Measurements from ENCODE around the gene SLC22A23.

The SLC22A23 gene

GRCh38 chr6:3368685-3369084, 88.2 kb downstream of the SLC22A23 start:
- DNase-seq: no peak

GRCh38 chr6:3367630-3368029, 89.2 kb downstream of the SLC22A23 start:
- no peak for DNase-seq

DNA sequence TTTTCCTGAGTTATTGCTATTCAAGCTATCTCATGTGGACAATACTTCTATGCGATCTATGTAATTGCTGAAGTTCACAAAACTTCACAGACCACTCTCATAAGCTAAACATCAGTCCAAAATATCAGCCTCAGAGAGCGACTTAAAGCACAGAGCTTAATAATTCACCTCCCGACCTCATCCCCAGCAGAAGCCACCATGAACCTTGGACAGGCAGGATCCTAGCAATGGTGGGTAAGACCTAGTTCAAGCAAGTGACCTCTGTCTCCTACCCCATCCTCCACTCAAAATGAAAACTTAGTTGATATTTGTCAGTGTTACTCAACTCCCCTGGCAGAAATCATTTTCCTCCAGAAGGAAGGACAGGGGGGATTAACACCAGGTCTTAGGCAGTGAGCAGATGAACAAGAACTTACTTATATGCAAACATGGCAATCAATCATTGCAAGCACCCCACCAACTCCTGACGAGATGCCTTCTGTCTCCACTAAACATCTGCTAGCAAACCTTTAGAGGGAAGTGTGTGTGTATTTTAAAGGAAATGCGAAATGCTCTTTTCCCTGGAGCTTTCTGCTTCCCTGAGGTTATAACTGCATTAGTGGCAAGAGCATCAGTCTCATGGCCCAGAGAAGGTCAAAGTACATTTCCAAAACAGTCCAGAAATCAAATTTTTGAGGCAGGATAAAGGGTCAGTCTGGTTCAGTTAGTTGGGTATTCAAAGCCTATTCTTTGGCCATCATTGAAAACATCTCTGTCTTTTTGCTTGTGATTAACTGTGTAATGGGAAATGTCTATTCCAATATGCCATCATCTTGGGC, 90.0 kb downstream of the SLC22A23 start:
- DNase-seq: no peak

GRCh38 chr6:3364391-3364790, 92.5 kb downstream of the SLC22A23 start:
- DNase-seq: no peak

DNA sequence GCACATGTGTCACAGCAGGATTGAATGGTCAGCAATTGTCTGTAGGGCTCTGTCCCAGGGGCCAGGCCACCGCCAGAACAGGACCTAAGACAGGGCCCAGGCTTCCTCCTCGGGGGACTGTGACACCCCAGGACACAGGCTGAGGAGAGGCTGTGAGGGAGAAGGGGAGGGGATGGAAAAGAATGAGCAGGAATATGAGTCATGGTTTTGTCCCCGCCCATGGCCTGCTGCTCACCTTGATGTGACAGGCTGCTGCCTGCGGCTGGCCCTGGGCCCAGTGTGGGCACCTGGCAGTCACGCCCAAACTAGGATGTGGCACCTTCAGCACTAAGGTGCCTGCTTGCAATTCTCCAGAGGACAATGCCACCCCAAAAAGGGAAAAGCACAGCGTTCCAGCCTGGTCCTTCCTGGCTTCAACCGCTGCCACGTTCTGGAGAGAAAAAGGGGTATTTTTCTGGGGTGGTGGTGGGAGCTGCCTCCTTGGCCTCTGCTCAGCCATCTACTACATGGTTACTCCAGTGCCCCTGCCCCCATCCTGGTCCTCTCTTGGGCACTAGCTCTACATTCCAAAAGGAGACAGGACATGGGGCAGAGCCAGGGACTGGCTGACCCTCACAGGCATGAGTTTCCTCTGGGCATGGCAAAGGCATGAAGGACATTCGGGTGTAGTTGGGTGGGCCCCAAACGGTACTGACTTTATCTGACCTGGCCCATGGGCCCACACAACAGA, 93.4 kb downstream of the SLC22A23 start:
- DNase-seq: no peak

DNA sequence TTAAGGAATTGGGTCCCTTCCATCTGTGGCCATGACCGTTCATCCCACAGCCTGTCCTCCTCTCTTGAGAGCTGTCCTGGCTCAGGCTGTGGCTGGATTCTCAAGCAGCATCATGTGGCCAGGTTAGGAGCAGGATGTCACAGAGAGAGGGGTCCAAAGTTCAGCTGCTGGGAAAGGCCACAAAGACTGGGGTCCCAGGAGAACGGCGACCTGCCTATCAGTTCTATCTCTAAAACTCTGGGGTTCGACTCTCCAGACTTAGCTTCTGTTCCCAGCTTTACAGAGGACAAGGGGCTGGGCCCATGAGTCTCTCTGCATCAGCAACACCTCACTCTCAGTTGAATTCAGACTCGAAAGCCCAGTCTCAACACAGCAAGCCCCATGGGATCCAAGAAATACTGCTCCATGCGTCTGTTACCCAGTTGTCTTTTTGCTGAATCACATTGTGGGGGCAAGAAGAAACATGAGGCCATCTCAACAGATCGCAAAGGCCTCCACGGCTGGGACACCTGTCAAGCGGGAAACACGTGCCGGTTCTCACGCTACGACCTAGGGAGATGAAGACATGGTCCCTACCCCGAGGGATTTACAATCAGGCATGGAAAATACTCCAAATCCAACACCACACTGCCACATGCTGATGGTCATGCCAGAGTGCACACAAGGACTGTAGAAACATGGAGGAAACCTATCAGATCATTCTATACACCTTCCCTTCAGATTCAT, 95.4 kb downstream of the SLC22A23 start:
- DNase-seq: no peak

- DNase-seq: no peak
Measured at GRCh38 chr6:3360727-3361045, 96.2 kb downstream of the SLC22A23 start.

DNA sequence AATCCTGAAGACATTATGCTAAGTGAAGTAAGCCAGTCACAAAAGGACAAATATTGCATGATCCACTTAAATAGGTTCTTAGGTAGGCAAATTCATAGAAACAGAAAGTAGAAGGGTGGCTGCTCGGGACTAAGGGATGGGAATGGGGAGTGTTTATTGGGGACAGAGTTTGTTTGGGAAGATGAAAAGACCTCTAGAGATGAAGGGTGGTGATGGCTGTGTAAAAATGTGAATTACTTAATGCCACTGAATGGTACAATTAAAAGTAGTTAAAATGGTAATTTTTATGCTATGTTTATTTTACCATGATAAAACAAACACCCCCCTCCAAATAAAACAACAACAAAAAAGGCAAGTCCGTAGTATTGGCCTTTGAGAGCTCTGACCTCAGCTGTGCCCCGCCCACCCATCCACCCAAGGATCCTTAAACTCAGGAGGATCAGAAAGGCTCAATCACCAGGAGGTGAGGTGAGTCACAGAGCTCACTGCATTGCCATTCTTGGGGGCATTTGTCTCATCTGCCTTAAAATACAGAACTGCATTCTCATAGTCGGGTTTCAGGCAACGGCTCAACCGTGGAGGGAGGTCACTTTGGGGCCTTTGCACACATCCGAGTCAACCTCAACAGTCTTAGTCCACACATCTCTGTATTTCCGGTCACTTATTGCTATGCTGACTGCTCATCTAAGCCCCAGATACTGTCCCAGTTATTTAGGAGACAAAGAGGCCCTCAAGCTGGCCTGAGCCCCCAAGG, 96.7 kb downstream of the SLC22A23 start:
- no peak for DNase-seq

DNA sequence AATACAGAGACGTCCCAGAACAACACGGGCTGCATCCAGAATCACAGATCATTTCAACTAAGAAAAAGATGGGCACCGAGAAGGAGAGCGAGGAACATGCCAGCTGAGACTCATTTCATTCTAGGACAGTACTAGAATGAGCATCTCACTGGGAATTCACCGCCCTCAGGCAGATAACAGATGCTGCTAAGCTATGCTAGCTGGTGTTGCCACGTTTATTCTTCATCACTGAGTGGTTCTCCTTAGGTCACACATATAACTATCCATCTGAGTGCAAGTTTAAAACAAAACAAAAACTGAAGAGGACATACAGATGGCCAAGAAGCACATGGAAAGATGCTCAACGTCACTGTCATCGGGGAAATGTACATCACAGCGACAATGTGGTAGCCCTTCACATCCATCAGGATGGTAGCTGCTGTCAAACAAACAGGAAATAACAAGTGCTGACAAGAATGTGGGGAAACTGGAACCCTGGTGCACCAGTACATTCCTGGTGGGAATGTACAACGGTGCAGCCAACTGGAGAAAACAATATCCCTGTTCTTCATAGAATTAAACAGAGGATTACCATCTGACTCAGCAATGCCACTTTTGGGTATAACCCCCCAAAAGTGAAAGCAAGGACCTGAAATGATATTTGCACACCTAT, 97.6 kb downstream of the SLC22A23 start:
- DNase-seq: no peak

DNA sequence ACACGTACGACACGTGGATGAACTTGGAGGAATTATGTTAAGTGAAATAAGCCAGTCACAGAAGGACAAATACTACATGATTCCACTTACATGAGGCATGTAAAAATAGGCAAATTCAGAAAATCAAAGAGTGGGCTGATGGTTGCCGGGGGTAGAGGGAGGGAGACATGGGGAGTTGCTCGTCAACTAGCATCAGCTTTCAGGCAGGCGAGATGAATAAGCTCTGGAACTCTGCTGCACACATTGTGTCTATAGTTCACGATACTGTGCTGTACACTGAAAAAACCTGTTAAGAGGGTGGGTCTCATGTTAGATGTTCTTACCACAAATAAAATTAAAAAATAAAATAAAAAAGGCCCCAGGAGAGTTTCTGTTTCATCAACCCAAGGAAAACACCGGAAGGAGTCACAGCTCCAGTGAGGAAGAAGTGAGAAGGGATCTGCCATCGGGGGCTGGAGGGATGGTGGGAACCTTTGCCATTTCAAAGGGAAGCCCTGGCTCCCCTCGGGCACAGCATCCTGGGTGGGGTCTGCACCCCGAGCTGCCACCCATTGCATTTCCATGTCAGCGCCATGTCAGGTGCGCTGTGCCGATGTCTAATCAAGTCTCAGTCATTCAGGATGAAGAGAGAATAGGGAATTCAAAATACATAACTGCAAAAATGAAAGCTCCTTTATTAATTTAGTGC, 98.3 kb downstream of the SLC22A23 start:
- DNase-seq: no peak

GRCh38 chr6:3357678-3358077, 99.2 kb downstream of the SLC22A23 start:
- no peak for DNase-seq

DNA sequence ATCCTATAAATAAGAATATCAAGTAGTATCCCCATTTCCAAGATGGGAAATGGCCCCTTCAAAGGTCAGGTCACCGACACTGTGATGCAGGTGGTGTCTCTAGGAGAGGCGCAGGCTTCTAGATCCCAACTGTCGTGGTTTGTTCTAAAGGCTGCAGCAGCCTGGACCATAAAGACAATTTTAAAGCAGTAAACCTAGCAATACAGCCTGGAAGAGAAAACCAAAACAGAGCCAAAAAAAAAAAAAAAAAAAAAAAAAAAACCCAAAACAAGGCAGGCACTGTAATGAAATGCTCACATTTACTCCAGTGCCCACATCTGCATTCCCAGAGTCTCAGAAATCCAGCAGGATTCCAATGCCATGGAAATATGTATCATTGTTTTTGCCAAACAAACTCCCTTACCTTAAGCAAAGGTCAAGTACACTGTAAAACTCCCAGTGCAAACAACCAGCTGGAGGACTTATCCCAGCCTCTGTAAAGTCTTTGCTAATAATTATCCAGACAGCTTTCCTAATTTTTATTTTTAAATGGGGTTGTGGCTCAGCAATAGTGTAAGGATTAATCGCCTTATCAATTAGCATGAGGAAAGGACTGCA, 99.9 kb downstream of the SLC22A23 start:
- DNase-seq: no peak

GRCh38 chr6:3356056-3356823, 100.6 kb downstream of the SLC22A23 start:
- no peak for DNase-seq

DNA sequence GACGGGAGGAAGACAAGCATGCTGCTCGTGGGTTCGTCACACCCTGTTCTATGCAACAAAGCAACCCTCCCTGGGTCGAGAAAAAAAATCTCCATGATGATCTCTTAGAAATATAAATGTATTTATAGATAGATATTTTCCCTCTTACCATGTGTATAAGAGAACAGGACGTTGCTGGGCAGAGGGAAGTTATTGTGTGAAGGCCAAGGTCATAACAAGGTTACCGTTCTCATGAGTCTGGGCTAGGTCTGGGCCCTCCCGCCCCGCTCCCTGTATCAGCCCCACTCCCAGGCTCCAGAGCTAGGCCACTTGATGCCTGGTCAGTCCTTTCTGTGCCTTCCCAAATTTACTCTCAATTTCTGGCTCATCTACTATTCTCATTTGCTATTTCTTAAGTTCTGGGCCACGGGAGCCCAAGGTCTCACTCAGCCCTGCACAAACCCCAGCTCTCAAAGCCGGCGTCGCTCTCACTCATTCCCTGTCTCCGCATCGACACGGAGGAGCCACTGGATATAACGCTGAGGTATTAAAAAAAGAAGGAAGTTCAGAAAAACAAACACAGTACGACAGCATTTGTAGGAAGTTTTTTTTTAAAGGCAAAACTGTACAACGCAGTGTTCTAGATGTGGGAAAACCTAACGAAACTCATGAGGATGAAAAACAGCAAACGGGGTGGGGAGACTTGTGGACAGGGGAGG, 101.3 kb downstream of the SLC22A23 start:
- DNase-seq: no peak

DNA sequence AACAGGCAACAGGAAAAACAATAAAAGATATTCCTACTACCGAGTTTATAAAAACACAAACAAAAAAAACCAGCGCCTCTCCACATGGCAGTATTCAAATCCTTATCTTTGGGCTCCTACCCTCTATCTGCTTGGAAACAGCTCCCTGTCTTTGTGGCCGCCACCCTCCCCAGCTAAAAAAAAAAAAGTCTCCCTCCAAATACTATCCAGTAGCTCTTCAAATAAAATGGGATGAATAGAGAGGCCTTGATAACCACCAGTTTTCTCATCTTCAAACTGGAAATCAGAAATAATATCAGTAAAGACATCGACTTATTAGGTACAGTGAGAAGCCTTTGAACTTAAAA, 101.9 kb downstream of the SLC22A23 start:
- DNase-seq: no peak

- no peak for DNase-seq
Measured at GRCh38 chr6:3353939-3354338, 102.9 kb downstream of the SLC22A23 start.

DNA sequence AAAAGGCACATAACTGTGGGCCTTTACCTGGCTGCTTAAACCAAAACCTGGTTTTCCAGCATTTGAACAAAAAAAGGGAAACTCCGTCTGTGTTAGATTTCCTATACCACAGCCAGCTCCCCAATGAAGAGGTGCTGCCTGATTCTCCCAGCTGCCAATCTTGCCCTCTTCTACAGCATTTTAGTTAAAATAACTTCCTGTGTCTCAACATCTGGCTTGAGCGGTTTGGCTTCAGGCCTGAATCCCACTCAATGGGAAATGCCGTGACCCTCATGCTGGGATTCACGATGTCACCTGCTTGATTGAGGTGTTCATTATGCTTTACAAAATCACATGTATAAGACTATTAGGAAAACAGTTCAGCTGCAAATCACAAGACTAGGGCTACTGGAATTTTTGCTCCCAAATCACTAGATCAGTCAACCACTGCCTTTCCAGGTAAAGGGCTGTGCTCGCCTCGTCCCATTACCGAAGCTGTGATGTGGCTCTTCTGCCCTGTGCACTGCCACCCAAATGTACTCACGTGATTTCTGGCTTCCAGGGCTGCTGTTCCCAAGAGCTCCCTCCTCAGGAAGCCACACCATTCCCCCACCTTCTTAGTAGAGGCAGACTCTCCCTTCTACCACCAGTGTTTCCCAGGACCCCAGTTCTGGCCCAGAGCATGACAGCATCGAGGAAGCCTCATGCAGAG, 103.5 kb downstream of the SLC22A23 start:
- DNase-seq: no peak

DNA sequence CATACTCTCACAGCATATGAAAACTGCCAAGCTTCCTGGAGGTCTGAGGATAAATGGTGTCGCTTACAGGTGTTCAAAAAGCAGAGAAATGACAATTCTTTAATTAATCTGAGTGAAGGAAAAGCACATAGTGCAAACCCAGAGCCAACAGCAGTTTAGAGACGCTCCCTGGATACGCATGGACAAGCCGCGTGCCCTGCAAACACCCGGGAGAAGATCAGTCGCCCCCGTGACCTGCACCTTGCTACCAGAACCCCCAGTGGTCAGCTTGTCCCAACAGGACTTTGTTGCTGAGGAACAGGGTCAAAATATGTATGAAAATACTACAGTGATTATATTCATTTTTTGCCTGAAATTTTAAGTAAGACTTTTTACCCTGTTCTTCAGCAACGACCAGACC, 104.2 kb downstream of the SLC22A23 start:
- DNase-seq: no peak

DNA sequence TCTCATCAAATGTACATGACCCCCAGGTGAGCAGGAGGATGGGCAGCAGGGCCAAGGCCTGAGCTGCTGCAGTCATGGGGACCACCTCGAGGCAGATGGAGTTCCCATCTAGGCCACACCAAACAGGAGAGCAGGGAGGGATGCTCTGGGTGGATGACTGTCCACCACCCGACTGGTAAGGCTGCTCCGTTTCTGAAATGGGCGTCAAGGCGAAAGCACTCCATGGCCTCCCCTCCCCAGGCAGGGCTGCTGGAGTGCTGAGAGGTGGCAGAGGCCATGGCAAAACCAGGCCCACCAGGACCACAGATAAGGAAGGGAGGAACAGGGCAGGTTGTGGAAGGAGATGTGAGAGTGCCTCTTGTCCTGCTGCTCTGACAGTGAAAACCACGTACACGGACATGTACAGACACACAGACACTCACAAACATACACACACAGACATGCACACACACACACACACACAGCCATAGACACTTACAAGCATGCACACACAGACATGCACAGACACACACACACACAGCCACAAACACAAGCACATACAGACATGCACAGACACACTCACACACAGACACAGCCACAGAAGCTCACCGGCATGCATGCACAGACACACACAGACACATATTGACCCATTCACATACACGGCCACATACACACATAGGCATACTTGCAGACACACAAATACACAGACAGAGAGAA, 104.9 kb downstream of the SLC22A23 start:
- DNase-seq: no peak

Measured in activated gamma-delta T cell (primary cell).